HCT116 (cell line): ENCODE data around the gene GORASP1. TPM values are rescaled to one million over a fixed set of nuclear protein-coding genes. Genes with fewer than 3 reads are reported as not detected.

ENCODE experiments used
- ATAC-seq: fragments of 200-7000 bp; cut with Tn5 transposase; 2 replicates; pipeline ENCODE4 v1.9.1; 2020; ENCODE audit warnings: mild to moderate bottlenecking, moderate library complexity
- BruUV-seq: library from RNA; stranded (reverse); fragments of 400-500 nt; replicated peaks from 2 replicates; lab custom pipeline; 2021; lab: Mats Ljungman, UMichigan
- CTCF ChIA-PET: fragments of 300-600 bp; sonication (Branson Sonifier 250); formaldehyde crosslinking; loops from one replicate; lab custom pipeline; 2021; ENCODE audit warnings: antibody characterized with exemption; lab: Charles Lee
- POLR2A ChIA-PET: fragments of 300-600, 350-600 bp; sonication (Branson Sonifier 250); formaldehyde crosslinking; loops from one replicate; lab custom pipeline; 2021; ENCODE audit warnings: antibody characterized with exemption; lab: Charles Lee
- RAD21 ChIA-PET, 2 experiments: fragments of 300-600 bp; sonication (Branson Sonifier 250); formaldehyde crosslinking; loops; one replicate each; lab custom pipeline; 2023; ENCODE audit warnings: low total read pairs in 2 of 2; ENCODE audit not compliant: uncharacterized antibody in 2 of 2, unreplicated experiment in 2 of 2, low non-redundant PET in 1 of 2; lab: Charles Lee
- DNase-seq: peaks from one replicate; pipeline ENCODE4 v3.0.0-alpha.2; 2010; ENCODE audit warnings: low read depth, low spot score
- H2AFZ ChIP-seq: fragments of 200-600 bp; shearing (Covaris generic), sonication (generic); 2 replicates; pipeline ENCODE4 v1.6.1; 2017; ENCODE audit warnings: low read depth, mixed run types, mixed read lengths, antibody characterized with exemption, low read length; ENCODE audit not compliant: poor library complexity, severe bottlenecking
- H3K27ac ChIP-seq: 2 replicates; pipeline ENCODE4 v1.5.1; 2012; ENCODE audit warnings: low read depth, low read length
- H3K27me3 ChIP-seq: fragments of 200-600 bp; sonication (generic); 2 replicates; pipeline ENCODE4 v1.6.1; 2016; ENCODE audit warnings: mixed run types, low read length, mixed read lengths; ENCODE audit not compliant: insufficient read depth
- H3K36me3 ChIP-seq, 2 experiments: fragments of 200-500 bp in 1 of 2; fragments of 200-600 bp in 1 of 2; sonication (Bioruptor generic) in 1 of 2; sonication (generic) in 1 of 2; 2 replicates each; pipeline versions ENCODE4 v1.5.1 to v1.6.1; 2014 to 2016; ENCODE audit warnings: low read length in 2 of 2, inconsistent platforms in 1 of 2, mixed read lengths in 1 of 2, mixed run types in 1 of 2; ENCODE audit not compliant: insufficient read depth in 2 of 2, control insufficient read depth in 1 of 2
- H3K4me1 ChIP-seq, 2 experiments: fragments of 200-600 bp in 1 of 2; sonication (generic) in 1 of 2; 2 replicates each; pipeline versions ENCODE4 v1.5.1 to v1.6.1; 2012 to 2017; ENCODE audit warnings: low read length in 2 of 2, inconsistent platforms in 1 of 2, mild to moderate bottlenecking in 1 of 2, mixed read lengths in 1 of 2, mixed run types in 1 of 2, moderate library complexity in 1 of 2; ENCODE audit not compliant: insufficient read depth in 2 of 2, control insufficient read depth in 1 of 2
- H3K4me2 ChIP-seq: fragments of 200-600 bp; sonication (generic); 2 replicates; pipeline ENCODE4 v1.6.1; 2017; ENCODE audit warnings: mixed run types, low read length, mixed read lengths
- H3K4me3 ChIP-seq, 2 experiments: fragments of 200-600 bp in 1 of 2; sonication (generic) in 1 of 2; replicated peaks in 1 of 2; 2 replicates each; pipeline ENCODE4 v1.5.1; 2011 to 2016; ENCODE audit warnings: low read length in 2 of 2, control low read depth in 1 of 2, low read depth in 1 of 2, mild to moderate bottlenecking in 1 of 2, mixed read lengths in 1 of 2, mixed run types in 1 of 2
- H3K79me2 ChIP-seq: fragments of 200-600 bp; sonication (generic); 2 replicates; pipeline ENCODE4 v1.6.1; 2017; ENCODE audit warnings: mild to moderate bottlenecking, mixed run types, low read length, moderate library complexity, mixed read lengths; ENCODE audit not compliant: insufficient read depth
- H3K9ac ChIP-seq: fragments of 200-600 bp; sonication (generic); 2 replicates; pipeline ENCODE4 v1.6.1; 2016; ENCODE audit warnings: low read length, mixed read lengths
- H3K9me2 ChIP-seq: fragments of 200-600 bp; sonication (generic), shearing (Covaris generic); 2 replicates; pipeline ENCODE4 v1.6.1; 2017; ENCODE audit warnings: mixed run types, mild to moderate bottlenecking, moderate library complexity; ENCODE audit not compliant: insufficient read depth
- H3K9me3 ChIP-seq, 2 experiments: fragments of 200-500 bp in 1 of 2; fragments of 200-600 bp in 1 of 2; sonication (Bioruptor generic) in 1 of 2; sonication (generic) in 1 of 2; 2 replicates each; pipeline ENCODE4 v1.6.1; 2014 to 2017; ENCODE audit warnings: low read length in 2 of 2, mixed read lengths in 2 of 2, inconsistent platforms in 1 of 2, low read depth in 1 of 2, mild to moderate bottlenecking in 1 of 2, mixed run types in 1 of 2, moderate library complexity in 1 of 2; ENCODE audit not compliant: control insufficient read depth in 1 of 2, insufficient read depth in 1 of 2
- H4K20me1 ChIP-seq: fragments of 200-600 bp; sonication (generic), shearing (Covaris generic); 2 replicates; pipeline ENCODE4 v1.6.1; 2017; ENCODE audit warnings: mixed run types, mild to moderate bottlenecking, moderate library complexity; ENCODE audit not compliant: insufficient read depth
- CEBPB ChIP-seq: IDR thresholded peaks from 2 replicates; pipeline ENCODE4 v1.6.1; 2012; ENCODE audit warnings: low read depth
- ELF1 ChIP-seq: IDR thresholded peaks from 2 replicates; pipeline ENCODE4 v1.6.1; 2012; ENCODE audit warnings: low read depth, borderline replicate concordance
- JUND ChIP-seq: IDR thresholded peaks from 2 replicates; pipeline ENCODE4 v1.6.1; 2012
- MAX ChIP-seq: IDR thresholded peaks from 2 replicates; pipeline ENCODE4 v1.6.1; 2012
- RAD21 ChIP-seq: IDR thresholded peaks from 2 replicates; pipeline ENCODE4 v1.6.1; 2012; ENCODE audit warnings: low read depth, mild to moderate bottlenecking
- REST ChIP-seq: IDR thresholded peaks from 2 replicates; pipeline ENCODE4 v1.6.1; 2012; ENCODE audit warnings: low read depth
- intact Hi-C: fragments of 100-400 bp; cut with micrococcal nuclease; formaldehyde crosslinking; loops from 2 replicates; pipeline ENCODE4 v1.10.0; 2022
- total RNA-seq: library from RNA; stranded (reverse); gene quantifications from one replicate; pipeline ENCODE4 v1.2.1, GENCODE V29; 2021; ENCODE audit not compliant: unreplicated experiment

GORASP1 gene
- total RNA-seq, 1 experiment from 2014 or later, result 38.8 TPM

GRCh38 chr3:39105687-39106063 lies 1.8 kb downstream of the GORASP1 start:
- Histone ChIP-seq H3K4me1 (peaks cover 16 to 23% of the 10 kb centered on the region in 2 experiments), H2AFZ (no peak overlapping the region), H3K27ac (no peak overlapping the region), H3K27me3 (no peaks in the 10 kb centered on the region), H3K9me3 (no peaks in the 10 kb centered on the region), H3K36me3 (0 out of 4 replicates have a peak, but pooled peaks cover 0 to under 1% of the 10 kb centered on the region in 2 experiments), H3K9ac (no peak overlapping the region), H3K4me3 (no peak overlapping the region; a peak in 1 of 4 replicates), H3K4me2 (peak overlapping the region; percentile 92), H3K9me2 (no peaks in the 10 kb centered on the region), H3K79me2 (peaks cover 19% of the 10 kb centered on the region; the same call in 1 of the 2 replicates), H4K20me1 (no peaks in the 10 kb centered on the region)
- no peak for TF ChIP-seq REST
- no peak for TF ChIP-seq ELF1
- no peak for TF ChIP-seq JUND
- TF ChIP-seq MAX, result no peak
- no peak for TF ChIP-seq CEBPB
- TF ChIP-seq RAD21, result no peak
- DNase-seq, result no peak
- POLR2A ChIA-PET, result no interaction called here
- intact Hi-C loops, result no loop called here
- no peak for ATAC-seq
- RAD21 ChIA-PET, result interaction anchor here in 1 of 2 experiments (1.9 kb wide), 1 partner anchor 183 kb away, joined by 5 read pairs; no protein-coding TSS in a partner anchor
- BruUV-seq, result no TSS peak
- CTCF ChIA-PET, result interaction anchor here (1.3 kb wide), 1 partner anchor 182 kb away, joined by 8 read pairs; no protein-coding TSS in a partner anchor
